ENCODE measurements around the gene PARD6A.

The PARD6A gene

DNA sequence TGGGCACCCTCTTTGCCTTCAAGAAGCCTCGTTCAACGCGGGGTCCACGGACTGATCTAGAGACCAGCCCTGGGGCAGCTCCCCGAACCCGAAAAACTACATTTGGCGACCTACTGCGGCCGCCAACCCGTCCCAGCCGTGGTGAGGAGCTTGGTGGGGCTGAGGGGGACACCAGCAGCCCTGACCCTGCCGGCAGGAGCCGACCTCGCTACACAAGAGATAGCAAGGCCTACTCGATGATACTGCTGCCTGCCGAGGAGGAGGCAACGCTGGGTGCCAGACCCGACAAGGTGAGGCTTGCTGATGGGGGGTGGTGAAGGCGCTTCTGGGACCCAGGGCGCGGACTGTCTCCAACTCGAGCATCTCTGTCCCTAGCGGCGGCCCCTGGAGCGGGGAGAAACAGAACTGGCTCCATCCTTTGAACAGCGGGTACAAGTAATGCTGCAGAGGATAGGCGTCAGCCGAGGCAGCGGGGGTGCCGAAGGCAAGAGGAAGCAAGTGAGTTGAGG is 6.3 kb upstream of the PARD6A start:
- DNase-seq = no peak

DNA sequence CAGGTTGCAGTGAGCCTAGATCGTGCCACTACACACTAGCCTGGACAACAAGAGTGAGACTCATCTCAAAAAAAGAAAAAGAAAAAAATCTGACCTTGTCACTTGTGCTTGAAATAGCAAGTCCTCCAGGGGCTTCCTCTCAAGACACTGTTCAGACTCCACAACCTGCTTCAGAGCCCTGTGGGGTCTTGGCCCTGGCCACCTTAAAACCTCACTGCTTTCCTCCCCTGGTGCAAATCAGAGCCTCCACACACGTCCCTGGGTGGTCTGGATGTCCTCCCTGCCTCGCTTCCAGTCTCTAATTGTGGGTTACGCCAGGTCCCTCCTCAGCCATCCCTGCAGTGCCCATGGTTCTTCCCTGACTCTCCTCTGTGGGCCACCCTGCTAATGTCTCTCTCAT is 5.4 kb upstream of the PARD6A start:
- no peak for DNase-seq

DNA sequence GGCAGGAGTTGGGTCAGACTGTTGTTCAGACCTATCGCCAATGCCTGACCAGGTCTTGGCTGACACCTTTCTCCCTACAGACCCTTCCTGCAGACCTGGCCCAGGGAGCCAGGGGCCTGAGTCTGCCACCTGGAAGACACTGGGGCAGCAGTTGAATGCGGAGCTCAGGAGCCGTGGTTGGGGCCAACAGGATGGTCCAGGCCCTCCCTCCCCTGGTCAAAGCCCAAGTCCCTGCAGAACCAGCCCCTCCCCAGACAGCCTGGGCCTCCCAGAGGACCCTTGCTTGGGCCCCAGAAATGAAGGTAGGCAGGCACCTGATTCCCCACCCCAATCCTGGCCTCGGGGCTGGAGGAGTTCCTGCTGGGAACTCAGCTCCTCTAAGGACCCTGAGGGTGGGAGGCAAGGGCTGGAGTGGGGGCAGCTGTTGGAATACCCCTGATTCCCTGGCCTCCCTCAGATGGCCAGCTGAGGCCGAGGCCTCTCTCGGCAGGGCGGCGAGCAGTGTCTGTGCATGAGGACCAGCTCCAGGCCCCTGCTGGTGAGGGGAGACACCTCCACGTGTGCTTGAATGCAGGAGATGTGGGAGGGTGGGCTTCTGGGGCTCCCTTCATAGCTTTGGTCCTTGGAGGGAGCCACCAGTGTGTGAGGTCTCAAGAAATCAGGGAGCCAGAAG is 4.3 kb upstream of the PARD6A start:
- DNase-seq = no peak

DNA sequence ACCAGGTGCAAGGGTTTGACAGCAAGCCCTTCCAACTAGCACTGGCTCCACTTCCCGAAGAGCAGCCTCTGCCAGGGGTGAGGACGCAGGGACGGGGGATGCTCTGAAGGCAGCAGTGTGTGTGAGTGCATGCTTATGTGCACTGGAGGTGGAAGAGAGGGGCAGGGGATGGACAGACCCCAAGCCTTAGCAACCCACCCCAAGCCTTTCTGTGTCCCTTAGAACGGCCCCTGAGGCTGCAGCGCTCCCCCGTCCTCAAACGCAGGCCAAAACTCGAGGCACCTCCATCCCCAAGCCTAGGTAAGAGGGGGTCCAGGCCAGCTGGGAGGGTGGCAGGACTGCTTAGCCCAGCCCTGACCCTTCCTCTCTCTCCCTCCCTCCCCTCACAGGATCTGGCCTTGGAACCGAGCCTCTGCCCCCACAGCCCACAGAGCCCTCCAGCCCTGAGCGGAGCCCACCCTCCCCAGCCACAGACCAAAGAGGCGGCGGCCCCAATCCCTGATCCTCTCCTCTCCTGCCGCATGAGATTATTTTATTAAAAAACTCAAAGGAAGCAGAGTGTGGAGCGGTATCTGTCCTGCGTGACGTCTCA is 3.6 kb upstream of the PARD6A start:
- DNase-seq = no peak

DNA sequence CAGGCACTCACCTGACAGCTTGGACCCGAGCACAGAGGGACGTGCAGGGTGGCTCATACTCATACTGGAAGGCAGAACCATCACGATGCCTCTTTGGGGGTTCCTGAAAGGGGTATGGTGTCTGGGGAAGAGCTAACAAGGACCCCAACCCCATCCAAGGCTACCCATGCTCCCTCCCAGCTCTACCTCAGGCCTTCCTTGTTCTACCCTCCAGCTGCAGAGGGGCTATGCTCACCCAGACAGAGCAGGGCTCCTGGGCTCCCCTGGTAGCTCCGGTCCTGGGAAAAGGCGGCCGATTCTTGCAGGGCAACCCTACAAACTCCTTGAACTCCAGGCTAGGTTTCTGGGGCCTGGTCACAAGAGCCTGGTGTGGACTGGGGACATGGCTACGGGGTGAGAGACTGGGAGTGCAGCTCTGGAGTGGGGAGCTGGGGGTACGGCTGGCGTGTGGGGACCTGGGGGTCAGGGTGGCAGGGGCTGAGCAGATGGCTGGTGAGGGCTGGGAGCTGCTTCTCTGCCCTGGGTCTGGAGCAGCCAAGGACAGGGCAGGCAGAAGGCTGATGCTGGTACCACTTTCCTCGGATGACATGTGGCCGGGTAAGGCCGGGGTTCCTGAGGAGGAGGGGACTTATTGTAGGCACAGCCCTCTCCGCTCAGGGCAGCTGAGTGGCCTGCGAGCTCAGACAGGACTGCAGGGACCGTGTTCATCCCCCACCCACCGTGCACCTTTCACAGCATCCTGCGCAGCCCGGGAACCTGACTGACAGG is 2.8 kb upstream of the PARD6A start:
- DNase-seq = no peak

DNA sequence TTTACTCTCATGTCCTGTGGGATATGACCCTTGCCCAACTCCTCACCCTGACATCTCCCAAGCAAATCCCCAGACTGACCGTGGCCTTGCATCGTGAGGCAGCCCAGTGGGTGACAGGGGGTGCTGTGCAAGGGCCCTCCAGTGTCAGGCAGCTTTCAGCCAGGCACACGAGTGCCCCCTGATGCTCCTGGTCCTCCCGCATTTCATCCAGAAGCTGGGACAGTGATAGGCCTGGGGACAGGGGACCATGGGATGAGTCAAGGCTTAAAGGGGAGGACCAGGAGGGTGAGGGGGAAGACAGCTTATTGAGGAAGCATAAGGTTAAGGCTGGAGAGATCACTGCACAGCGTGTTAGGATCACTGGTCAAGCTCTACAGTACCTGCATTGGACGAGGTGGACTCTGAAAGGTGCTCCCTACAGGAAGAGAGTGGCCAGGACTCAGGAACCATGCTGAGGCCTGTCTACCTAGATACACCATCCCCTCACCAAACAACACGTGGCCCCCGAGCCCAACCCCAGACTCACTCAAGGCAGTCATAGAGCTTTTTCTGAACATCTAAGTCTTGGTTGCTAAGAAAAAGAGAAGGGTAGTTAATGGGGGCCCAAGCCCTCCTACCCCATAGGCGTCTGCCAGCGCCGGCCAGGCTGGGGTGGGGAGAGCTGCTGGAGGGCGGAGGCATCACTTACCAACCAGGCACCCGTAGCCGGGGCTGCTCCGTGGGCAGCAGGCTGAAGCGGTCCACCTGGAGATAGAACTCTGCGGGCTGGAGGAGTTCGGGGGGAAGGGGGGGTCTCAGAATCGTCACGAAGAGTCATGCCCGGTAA is 1.7 kb upstream of the PARD6A start:
- DNase-seq = no peak

DNA sequence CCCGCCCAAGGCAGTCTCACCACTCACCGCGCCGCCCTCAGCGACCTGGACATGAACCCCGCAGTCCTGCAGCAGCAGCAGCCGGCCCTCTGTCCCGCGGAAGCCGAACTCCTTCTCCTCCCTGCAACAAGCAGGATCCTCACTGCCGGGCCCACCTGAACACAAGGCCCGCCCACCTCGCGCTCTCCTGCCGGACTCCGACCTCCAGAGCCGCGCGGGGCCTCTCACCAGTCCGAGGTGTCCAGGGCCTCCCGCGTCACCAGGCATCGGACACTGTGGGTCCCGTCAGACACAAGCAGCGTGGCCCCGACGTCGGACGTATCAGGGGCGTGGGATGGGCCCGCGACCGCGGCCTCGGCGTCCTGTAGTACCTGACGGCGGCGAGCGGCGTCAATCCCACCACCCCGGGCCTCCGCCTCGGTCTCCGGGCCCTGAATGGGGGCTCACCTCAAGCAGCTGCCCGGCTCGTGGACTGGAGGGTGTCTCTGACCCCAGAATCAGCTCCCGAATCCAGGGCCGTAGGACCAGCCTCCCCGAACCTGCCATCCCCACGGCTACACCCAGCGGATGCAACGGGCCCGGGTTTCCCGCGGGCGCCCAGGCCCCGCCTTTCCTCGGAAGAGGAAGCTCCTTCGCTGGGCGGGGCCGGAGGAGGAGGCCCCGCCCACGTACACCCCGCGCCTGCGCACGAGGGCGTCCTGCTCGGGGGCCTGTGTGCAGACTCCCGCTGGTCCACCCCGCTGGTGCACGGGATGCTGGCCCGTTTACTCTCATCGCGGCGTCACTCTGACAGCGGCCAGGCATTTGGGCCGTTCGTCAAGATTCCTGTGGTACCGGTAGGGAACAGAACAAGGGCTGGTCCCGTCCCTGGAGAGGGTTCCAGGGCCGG is 841 bp upstream of the PARD6A start, which contains the start of gene ACD:
Gene ACD, minus strand, starts transcription at position 586 of the 889 bp plus-strand sequence. Its CDS starts 40 bp downstream, at position 546.
- DNase-seq = no peak

DNA sequence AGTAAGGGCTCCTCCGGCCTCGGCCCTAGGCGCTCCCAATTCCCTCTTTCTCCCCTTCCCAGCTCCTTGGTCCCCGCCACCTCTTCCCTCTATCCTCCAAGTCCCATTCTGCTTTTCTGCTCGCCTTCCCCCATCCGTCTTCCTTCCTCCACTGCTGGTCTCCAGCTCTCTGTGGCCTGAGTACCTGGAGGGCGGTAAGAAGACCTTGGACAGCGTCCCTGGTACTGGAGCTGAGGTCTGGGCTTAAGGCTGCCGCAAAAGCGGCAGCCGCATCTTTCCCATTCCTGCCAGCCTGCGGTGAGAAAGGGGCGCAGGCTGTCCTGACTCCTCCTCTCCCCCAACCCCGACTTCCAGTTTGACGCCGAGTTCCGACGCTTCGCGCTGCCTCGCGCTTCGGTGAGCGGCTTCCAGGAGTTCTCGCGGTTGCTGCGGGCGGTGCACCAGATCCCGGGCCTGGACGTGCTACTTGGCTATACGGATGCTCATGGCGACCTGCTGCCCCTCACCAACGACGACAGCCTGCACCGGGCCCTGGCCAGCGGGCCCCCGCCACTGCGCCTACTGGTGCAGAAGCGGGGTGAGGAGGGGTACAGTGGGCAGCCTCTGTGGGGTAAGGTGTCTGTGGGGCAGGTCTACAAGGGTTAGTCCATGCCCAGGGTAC is 471 bp downstream of the PARD6A start:
- DNase-seq = no peak

DNA sequence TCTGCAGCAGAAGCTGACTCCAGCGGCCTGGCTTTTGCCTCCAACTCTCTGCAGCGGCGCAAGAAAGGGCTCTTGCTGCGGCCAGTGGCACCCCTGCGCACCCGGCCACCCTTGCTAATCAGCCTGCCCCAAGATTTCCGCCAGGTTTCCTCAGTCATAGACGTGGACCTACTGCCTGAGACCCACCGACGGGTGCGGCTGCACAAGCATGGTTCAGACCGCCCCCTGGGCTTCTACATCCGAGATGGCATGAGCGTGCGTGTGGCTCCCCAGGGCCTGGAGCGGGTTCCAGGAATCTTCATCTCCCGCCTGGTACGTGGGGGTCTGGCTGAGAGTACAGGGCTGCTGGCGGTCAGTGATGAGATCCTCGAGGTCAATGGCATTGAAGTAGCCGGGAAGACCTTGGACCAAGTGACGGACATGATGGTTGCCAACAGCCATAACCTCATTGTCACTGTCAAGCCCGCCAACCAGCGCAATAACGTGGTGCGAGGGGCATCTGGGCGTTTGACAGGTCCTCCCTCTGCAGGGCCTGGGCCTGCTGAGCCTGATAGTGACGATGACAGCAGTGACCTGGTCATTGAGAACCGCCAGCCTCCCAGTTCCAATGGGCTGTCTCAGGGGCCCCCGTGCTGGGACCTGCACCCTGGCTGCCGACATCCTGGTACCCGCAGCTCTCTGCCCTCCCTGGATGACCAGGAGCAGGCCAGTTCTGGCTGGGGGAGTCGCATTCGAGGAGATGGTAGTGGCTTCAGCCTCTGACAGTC is 1.3 kb downstream of the PARD6A start:
- DNase-seq = no peak

DNA sequence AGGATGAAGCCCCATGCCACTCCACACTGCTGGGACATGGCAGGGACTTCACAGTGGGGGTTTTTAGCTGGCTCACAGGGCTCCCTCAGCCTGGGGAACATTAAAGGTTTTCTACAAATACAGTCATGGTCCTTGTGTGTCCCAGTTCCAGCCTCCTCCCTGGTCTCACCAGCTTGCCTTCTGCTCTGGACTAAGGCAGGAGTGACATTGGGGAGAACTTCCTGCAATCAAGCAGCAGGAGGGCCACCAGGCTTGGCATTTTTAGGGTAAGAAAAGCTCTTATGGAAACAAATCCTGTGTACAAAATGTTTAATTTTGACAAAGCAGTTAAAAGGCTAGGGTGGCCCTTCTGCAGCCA is 1.9 kb downstream of the PARD6A start:
- no peak for DNase-seq

DNA sequence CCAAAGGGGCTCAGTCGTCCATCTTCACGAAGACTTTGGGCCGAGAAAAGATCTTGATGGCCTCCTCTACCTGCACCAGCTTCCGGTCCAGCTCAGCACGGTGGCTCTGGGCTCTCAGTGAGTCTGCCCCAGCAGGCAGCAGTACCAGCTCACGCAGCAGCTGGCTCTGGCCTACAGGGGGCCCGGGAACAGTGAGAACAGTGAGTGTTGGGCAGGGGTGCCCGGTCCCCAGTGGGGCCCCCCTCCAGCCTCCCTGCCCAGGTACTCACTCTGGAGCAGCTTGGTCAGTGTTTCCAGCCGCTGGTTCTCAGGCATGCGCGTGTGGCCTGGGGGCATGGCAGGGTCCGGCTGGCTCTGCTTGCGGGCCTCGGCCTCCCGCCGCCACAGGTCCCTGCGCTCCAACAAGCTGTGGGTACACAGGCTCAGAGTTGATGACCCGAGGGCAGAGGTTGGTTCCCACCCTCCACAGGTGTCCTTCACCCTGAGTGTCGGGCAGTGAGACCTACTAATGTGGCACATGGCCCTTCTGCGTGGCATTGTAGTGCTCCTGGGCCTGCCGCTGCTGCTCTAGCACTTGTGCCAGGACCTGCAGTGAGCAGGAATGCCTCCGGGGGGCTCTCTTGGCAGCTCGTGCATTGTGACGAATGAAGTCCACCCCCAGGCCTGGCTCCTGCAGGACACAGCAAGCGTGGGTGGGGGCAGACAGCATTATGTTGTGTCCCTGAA is 2.6 kb downstream of the PARD6A start:
- DNase-seq = no peak

DNA sequence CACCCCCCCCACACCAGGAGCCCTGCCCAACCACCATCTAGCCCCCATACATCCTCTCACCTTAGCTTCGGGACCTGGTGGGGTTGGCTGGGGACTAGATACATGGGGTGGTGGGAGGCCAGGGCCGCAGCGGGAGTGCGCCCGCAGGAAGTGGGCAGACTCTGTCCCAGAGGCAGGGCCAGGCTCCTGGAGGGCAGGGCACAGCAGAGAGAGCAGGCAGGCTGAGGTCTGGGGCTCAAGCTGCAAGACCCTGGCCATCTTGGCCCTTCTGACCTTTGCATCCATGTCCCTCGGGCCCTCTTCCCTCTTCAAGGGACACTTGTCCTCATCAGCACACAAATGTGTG is 3.1 kb downstream of the PARD6A start:
- DNase-seq = no peak

DNA sequence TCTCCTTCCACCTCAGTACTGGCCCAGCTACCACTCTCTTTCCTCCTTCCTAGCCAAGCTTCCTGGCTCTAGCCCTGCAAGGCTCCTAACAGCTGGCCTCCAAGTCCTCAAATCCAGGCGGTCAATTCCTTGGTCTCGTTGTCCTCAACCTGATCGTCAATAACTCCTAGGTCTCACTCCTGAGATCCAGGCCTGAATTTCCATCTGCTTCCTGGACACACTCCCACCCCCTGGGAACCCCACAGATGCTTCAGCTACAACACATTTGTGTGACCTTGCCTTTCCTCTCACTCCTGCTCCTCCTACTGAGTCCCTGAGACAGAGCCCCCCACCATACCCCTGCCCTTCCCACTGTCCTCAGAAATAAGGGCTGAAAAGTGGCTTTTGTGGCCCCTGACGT is 3.5 kb downstream of the PARD6A start:
- no peak for DNase-seq

DNA sequence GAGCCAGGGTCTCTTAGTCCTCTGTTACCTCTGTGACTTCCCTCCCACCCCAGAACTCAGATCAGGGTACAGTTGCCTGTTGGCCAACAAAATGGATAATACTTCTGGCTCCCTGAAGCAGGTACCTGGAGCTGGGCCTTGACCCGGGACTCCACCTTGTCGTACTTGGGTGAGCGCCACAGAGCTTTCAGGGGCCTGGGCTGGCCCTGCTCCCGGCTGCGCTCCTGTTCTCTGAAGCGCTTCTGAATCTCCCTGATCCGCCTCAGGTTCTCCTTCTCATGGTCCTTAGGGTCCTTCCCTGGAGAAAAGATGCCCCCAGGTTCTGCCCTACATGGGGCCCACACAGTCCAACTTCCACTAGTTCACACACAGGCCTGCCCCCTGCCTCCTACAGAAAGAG is 4.1 kb downstream of the PARD6A start:
- no peak for DNase-seq

DNA sequence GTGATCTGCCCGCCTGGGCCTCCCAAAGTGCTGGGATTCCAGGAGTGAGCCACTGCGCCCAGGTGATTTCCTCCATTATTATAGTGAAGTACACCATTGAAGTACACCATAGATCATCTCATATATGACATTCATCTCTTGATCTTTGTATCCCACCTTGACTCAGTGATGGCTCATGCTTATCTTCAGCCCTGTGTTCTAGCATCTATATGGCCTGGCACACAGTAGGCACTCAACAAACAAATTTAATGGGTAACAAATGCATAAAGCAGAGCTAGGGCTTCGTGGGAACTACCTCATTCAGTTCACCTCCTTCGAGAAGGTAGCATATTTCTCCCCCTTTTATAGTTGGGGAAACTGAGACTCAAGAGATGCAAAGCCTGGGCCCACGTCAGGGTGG is 4.8 kb downstream of the PARD6A start:
- no peak for DNase-seq

DNA sequence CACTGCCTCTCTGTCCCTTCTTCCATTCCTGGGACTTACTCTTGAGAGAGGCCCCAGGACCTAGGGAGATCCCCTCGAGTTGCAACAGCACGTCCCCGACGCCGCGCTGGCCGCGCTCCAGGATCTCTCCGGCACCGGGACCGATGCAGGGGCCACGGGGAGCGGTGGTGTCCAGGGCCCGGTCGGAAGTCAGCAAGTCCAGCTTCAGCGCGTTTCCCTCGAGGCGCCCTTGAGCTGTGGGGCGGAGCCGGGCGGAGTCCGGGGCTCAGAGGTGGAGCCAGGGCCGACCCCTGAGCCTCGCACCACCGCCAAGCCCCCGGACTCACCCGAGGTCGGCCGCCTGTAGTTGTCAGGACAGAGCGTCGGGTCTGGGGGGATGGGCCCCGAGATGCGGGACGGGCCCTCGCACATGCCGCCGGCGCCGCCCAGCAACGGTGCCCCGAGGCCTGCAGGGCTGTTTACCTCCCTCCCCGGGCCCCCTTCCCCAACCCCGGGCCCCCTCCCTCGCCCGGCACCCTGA is 5.3 kb downstream of the PARD6A start:
- DNase-seq = no peak

DNA sequence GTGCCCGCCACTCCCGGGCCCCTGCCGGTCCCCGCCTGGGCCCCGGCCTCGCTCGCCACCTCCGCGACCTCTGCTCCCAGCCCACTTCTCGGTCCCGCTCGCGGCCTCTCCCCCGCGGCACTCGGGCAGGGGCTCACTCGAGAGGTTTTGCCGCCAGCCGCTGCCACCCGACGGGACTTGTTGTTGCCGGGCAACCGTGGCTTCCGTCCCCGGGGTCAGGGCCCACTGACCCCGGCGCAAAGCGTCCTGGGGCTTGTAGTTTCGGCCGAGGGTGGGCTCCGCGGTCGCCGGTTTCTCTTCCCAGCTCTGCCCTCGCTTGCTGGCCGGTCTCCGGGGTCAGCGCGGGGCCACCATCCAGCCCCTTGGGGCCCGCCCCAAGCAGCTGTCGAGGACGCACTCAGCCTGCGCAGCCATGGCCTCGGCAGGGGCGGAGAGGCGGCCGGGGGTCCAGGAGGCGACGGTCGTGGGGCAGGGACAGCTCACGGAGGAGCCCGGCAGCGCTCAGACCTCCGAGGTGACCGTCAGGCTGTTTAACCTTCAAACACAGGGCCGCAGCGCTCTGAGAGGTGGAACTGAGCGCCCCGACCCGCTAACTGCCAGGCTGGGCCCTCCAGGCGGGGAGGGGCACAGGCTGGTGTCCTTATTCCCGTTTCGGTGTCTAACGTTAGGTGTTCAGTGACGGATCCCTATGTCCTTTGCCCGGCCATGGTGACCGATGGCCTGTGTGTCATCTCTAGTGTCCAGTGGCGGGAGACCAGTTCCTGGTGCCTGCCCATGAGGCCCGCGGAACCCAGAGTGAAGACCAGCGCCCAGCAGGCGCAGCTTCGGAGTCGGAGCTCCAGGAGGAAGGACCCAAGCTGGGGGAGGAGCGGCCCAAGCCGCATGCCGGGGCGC is 6.0 kb downstream of the PARD6A start, which contains the start of the genes C16orf86 and ENKD1:
Gene C16orf86, plus strand, starts transcription at position 256 of the 894 bp plus-strand sequence. Its CDS starts 157 bp downstream, at position 413.
Gene ENKD1, minus strand, starts transcription at position 192 of the 894 bp plus-strand sequence. CDS start 308 bp downstream, outside the sequence.
- no peak for DNase-seq

DNA sequence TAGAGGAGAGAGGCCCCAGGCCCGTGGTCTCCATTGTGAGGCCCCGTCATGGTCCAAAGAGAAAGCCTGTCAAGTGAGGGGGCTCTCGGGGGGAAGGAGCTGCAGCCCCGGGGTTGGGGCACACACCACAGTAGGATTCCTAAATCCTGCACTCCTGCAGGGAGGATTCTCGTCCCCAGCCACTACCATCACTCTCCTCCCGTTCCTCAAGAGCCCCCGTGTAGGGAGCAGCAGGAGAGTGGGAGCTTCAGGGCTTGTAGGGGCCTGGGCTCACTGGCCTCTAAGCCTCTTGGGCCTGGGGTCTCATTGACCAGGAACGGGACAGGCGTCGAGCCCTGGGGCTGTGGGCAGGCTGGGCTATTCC is 6.7 kb downstream of the PARD6A start:
- DNase-seq = no peak
